OCI-LY7 (cell line): ENCODE results near the gene TCEANC. TPM values are rescaled to one million over a fixed set of nuclear protein-coding genes. Genes with fewer than 3 reads are reported as not detected.
"Not testable (repeated sequence)": the region's sequence is repeated elsewhere in the genome, so short reads cannot be mapped to it uniquely, and the experiment has no call there.

Experiments used
- BruUV-seq: library from RNA; stranded (reverse); fragments of 400-500 nt; replicated peaks from 2 replicates; lab custom pipeline; 2021; lab: Mats Ljungman, UMichigan
- CTCF ChIA-PET: fragments of 300-600 bp; sonication (Branson Sonifier 250); formaldehyde crosslinking; loops from one replicate; lab custom pipeline; 2022; ENCODE audit warnings: antibody characterized with exemption; ENCODE audit not compliant: unreplicated experiment; lab: Charles Lee
- POLR2A ChIA-PET: fragments of 300-600 bp; sonication (Branson Sonifier 250); formaldehyde crosslinking; loops from one replicate; lab custom pipeline; 2022; ENCODE audit warnings: antibody characterized with exemption; lab: Charles Lee
- DNase-seq: peaks from one replicate; pipeline ENCODE4 v3.0.0-alpha.2; 2015; ENCODE audit warnings: low spot score
- H2AFZ ChIP-seq: fragments of 200-600 bp; sonication (generic), shearing (Covaris generic); 2 replicates; pipeline ENCODE4 v1.6.1; 2014; ENCODE audit warnings: mild to moderate bottlenecking, antibody characterized with exemption, low read length, moderate library complexity
- H3K27ac ChIP-seq: fragments of 200-600 bp; sonication (generic); 2 replicates; pipeline ENCODE4 v1.5.1; 2014; ENCODE audit warnings: mixed run types, low read depth, mild to moderate bottlenecking, moderate library complexity, low read length, inconsistent platforms; ENCODE audit not compliant: poor library complexity, severe bottlenecking
- H3K36me3 ChIP-seq: fragments of 200-600 bp; sonication (generic); 2 replicates; pipeline ENCODE4 v1.6.1; 2014; ENCODE audit warnings: mild to moderate bottlenecking, antibody characterized with exemption, low read length, moderate library complexity, mixed read lengths; ENCODE audit not compliant: insufficient read depth
- H3K4me1 ChIP-seq: fragments of 200-600 bp; sonication (generic); 2 replicates; pipeline ENCODE4 v1.5.1; 2014; ENCODE audit warnings: mild to moderate bottlenecking, low read length; ENCODE audit not compliant: insufficient read depth, poor library complexity, severe bottlenecking
- H3K4me2 ChIP-seq: fragments of 200-600 bp; sonication (generic); 2 replicates; pipeline ENCODE4 v1.6.1; 2014; ENCODE audit warnings: mild to moderate bottlenecking, low read length
- H3K4me3 ChIP-seq: fragments of 200-600 bp; sonication (generic); 2 replicates; pipeline ENCODE4 v1.5.1; 2014; ENCODE audit warnings: mild to moderate bottlenecking, low read depth, low read length; ENCODE audit not compliant: poor library complexity, severe bottlenecking
- H3K79me2 ChIP-seq: fragments of 200-600 bp; sonication (generic); 2 replicates; pipeline ENCODE4 v1.6.1; 2016; ENCODE audit warnings: low read depth, mild to moderate bottlenecking, low read length, moderate library complexity, mixed read lengths; ENCODE audit not compliant: insufficient read depth
- H3K9me2 ChIP-seq: fragments of 200-600 bp; sonication (generic); 2 replicates; pipeline ENCODE4 v1.6.1; 2016; ENCODE audit warnings: mild to moderate bottlenecking, low read length, mixed read lengths; ENCODE audit not compliant: insufficient read depth
- H3K9me3 ChIP-seq: fragments of 200-600 bp; sonication (generic); 2 replicates; pipeline ENCODE4 v1.6.1; 2014; ENCODE audit warnings: mild to moderate bottlenecking, mixed run types, low read length, mixed read lengths
- H4K20me1 ChIP-seq: fragments of 200-600 bp; sonication (generic); 2 replicates; pipeline ENCODE4 v1.6.1; 2014; ENCODE audit warnings: mild to moderate bottlenecking, antibody characterized with exemption, low read length, moderate library complexity, mixed read lengths; ENCODE audit not compliant: insufficient read depth
- EZH2phosphoT487 ChIP-seq: fragments of 200-600 bp; sonication (generic); IDR thresholded peaks from 2 replicates; pipeline ENCODE4 v1.6.1; 2018; ENCODE audit warnings: low read depth, borderline replicate concordance, mild to moderate bottlenecking, mixed run types, antibody characterized with exemption, low read length, moderate library complexity, mixed read lengths
- intact Hi-C: fragments of 100-400 bp; cut with micrococcal nuclease; formaldehyde crosslinking; loops from one replicate; pipeline ENCODE4 v1.10.0; 2022; ENCODE audit not compliant: unreplicated experiment
- total RNA-seq, 2 experiments: library from RNA; depleted of rRNA in 1 of 2; stranded (reverse); fragments of >200 nt in 1 of 2; shearing (Covaris generic) in 1 of 2; gene quantifications; 2 replicates each; pipeline ENCODE4 v1.2.3, GENCODE V29; 2014 to 2022
- TF ChIP-seq, protein P1 (sequence below): fragments of 200-600 bp; sonication (generic); conservative IDR thresholded peaks from 2 replicates; pipeline ENCODE4 v1.5.1; 2014; ENCODE audit warnings: mild to moderate bottlenecking, antibody characterized with exemption, low read length, moderate library complexity, mixed read lengths

The TCEANC gene
- total RNA-seq, 2 experiments from 2014 or later = 4.0 to 4.5 TPM

- no TSS peak for BruUV-seq
- ChIA-PET POLR2A (no interaction called here), CTCF (no interaction called here)
- Histone ChIP-seq H3K4me1 (no peaks in the 10 kb centered on the region), H3K79me2 (no peaks in the 10 kb centered on the region), H3K9me2 (no peaks in the 10 kb centered on the region), H2AFZ (no peak overlapping the region), H4K20me1 (no peaks in the 10 kb centered on the region), H3K36me3 (no peaks in the 10 kb centered on the region), H3K4me2 (no peak overlapping the region), H3K27ac (no peak overlapping the region), H3K9me3 (no peaks in the 10 kb centered on the region), H3K4me3 (no peak overlapping the region)
- TF ChIP-seq, protein P1, sequence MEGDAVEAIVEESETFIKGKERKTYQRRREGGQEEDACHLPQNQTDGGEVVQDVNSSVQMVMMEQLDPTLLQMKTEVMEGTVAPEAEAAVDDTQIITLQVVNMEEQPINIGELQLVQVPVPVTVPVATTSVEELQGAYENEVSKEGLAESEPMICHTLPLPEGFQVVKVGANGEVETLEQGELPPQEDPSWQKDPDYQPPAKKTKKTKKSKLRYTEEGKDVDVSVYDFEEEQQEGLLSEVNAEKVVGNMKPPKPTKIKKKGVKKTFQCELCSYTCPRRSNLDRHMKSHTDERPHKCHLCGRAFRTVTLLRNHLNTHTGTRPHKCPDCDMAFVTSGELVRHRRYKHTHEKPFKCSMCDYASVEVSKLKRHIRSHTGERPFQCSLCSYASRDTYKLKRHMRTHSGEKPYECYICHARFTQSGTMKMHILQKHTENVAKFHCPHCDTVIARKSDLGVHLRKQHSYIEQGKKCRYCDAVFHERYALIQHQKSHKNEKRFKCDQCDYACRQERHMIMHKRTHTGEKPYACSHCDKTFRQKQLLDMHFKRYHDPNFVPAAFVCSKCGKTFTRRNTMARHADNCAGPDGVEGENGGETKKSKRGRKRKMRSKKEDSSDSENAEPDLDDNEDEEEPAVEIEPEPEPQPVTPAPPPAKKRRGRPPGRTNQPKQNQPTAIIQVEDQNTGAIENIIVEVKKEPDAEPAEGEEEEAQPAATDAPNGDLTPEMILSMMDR = no peak
- DNase-seq = no peak
- intact Hi-C loops = loop anchor here (2.0 to 5.0 kb wide), 2 partner anchors 138 to 699 kb away; no protein-coding TSS in a partner anchor
Measured at GRCh38 chrX:13645464-13646153, 7.3 kb upstream of the TCEANC start.

- Histone ChIP-seq H3K4me3 (no peak overlapping the region), H3K4me1 (no peaks in the 10 kb centered on the region), H3K36me3 (no peaks in the 10 kb centered on the region), H2AFZ (no peak overlapping the region), H3K27ac (no peak overlapping the region), H4K20me1 (no peaks in the 10 kb centered on the region), H3K9me3 (no peaks in the 10 kb centered on the region), H3K79me2 (no peaks in the 10 kb centered on the region), H3K4me2 (no peak overlapping the region), H3K9me2 (no peaks in the 10 kb centered on the region)
- intact Hi-C loops = loop anchor here (2.0 to 5.0 kb wide), 2 partner anchors 139 to 699 kb away; no protein-coding TSS in a partner anchor
- no peak for TF ChIP-seq EZH2phosphoT487
- TF ChIP-seq, protein P1 = peak; percentile 66
- ChIA-PET POLR2A (no interaction called here), CTCF (no interaction called here)
- no TSS peak for BruUV-seq
- DNase-seq = peak; percentile 28
Measured at GRCh38 chrX:13646154-13646549, 6.8 kb upstream of the TCEANC start.

DNA sequence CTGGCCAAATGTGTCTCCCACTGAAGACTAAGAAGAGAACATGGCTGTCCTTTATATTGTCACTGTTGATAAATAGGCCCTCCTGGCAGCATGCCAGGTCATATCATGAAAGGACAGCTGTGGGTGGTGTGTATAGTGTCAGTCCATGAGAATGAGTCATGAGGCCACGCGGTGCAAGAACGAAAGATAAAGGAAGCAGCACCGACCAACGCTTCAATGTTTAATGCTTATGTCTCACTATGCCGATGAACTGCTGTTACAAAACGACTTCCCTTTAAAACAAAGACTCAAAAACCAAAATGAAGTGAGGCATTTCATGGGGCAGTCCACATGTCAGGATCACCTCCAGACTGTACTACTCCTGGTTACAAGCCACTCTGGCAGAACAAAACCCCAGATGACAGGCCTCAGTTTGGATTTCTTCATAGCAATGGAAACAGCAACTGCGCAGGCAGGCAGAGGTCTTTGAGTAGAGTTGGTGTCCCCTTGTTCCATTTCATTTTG, 5.2 kb upstream of the TCEANC start:
- Histone ChIP-seq H3K36me3 (no peaks in the 10 kb centered on the region), H2AFZ (no peak overlapping the region), H3K4me1 (peaks cover 6% of the 10 kb centered on the region), H3K4me3 (no peak overlapping the region), H3K79me2 (no peaks in the 10 kb centered on the region), H3K4me2 (no peak overlapping the region), H3K9me3 (no peaks in the 10 kb centered on the region), H3K9me2 (no peaks in the 10 kb centered on the region), H4K20me1 (no peaks in the 10 kb centered on the region), H3K27ac (no peak overlapping the region)
- no peak for TF ChIP-seq EZH2phosphoT487
- TF ChIP-seq, protein P1 = no peak
- no peak for DNase-seq
- POLR2A ChIA-PET = no interaction called here
- CTCF ChIA-PET = no interaction called here
- BruUV-seq = no TSS peak
- intact Hi-C loops = loop anchor here (2.0 to 5.0 kb wide), 2 partner anchors 140 to 701 kb away; no protein-coding TSS in a partner anchor

DNA sequence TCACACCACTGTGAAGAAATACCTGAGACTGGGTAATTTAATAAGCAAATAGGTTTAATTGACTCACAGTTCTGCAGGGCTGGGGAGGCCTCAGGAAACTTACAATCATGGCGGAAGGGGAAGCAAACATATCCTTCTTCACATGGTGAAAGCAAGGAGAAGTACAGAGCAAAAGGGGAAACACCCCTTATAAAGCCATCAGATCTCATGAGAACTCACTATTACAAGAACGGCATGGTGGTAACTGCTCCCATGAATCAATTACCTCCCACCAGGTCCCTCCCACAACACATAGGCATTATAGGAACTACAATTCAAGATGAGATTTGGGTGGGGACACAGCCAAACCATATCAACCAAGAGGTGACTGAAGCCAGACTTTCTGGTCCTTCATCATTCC, 4.6 kb upstream of the TCEANC start:
- H3K27ac ChIP-seq, H4K20me1 ChIP-seq, H3K36me3 ChIP-seq, H3K4me3 ChIP-seq, H3K4me1 ChIP-seq, BruUV-seq, H3K79me2 ChIP-seq, DNase-seq, H3K9me3 ChIP-seq, H3K4me2 ChIP-seq, H3K9me2 ChIP-seq, CTCF ChIA-PET, H2AFZ ChIP-seq, POLR2A ChIA-PET: not testable (repeated sequence)
- intact Hi-C loops = loop anchor here (5.0 kb wide), 1 partner anchor 141 kb away; no protein-coding TSS in a partner anchor
